Astrocyte (in vitro differentiated cells and primary cell): ENCODE data around the gene MYRIP.

ENCODE experiments used
- EZH2 ChIP-seq: IDR thresholded peaks from 2 replicates; pipeline ENCODE4 v1.6.1; 2012; ENCODE audit warnings: mild to moderate bottlenecking, low read length, inconsistent platforms; ENCODE audit not compliant: insufficient read depth
- TF ChIP-seq, protein P1 (sequence below): IDR thresholded peaks from 2 replicates; pipeline ENCODE4 v1.5.1; 2011; ENCODE audit warnings: low read depth, mild to moderate bottlenecking, inconsistent platforms, low read length, moderate library complexity; ENCODE audit not compliant: insufficient read depth

DNA sequence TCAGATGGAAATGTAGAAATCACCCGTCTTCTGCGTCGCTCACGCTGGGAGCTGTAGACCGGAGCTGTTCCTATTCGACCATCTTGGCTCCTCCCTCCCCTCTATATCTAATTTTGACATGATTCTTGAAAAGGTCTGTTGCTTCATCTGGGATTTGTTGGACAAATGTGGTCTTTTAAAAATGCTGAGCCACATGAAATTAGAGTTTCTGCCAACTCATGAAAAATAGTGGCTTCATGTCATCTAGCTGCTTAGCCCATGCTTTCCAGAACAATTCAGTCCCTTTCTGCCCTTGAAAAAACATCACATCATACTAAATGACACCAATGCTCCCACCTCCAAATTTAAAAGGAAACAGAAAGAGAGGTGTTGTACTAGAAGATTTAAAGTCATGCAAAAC is 351.5 kb downstream of the MYRIP start:
- TF ChIP-seq, protein P1, sequence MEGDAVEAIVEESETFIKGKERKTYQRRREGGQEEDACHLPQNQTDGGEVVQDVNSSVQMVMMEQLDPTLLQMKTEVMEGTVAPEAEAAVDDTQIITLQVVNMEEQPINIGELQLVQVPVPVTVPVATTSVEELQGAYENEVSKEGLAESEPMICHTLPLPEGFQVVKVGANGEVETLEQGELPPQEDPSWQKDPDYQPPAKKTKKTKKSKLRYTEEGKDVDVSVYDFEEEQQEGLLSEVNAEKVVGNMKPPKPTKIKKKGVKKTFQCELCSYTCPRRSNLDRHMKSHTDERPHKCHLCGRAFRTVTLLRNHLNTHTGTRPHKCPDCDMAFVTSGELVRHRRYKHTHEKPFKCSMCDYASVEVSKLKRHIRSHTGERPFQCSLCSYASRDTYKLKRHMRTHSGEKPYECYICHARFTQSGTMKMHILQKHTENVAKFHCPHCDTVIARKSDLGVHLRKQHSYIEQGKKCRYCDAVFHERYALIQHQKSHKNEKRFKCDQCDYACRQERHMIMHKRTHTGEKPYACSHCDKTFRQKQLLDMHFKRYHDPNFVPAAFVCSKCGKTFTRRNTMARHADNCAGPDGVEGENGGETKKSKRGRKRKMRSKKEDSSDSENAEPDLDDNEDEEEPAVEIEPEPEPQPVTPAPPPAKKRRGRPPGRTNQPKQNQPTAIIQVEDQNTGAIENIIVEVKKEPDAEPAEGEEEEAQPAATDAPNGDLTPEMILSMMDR, result no peak
- TF ChIP-seq EZH2, result no peak
